Type B pancreatic cell (in vitro differentiated cells): ENCODE measurements around the gene DYRK1A. TPM values are rescaled to one million over a fixed set of nuclear protein-coding genes. Genes with fewer than 3 reads are reported as not detected.

Source experiments
- DNase-seq: peaks from one replicate; pipeline ENCODE4 v3.0.0; 2021; ENCODE audit warnings: mixed read lengths; ENCODE audit not compliant: unreplicated experiment; ENCODE audit errors: extremely low spot score
- H3K27ac Mint-ChIP-seq: 2 replicates; pipeline ENCODE4 v1.8.0; 2021; ENCODE audit warnings: mild to moderate bottlenecking, mixed read lengths
- H3K27me3 Mint-ChIP-seq: 2 replicates; pipeline ENCODE4 v1.8.0; 2021; ENCODE audit warnings: mixed read lengths
- H3K36me3 Mint-ChIP-seq: 2 replicates; pipeline ENCODE4 v1.8.0; 2021; ENCODE audit warnings: mixed read lengths
- H3K4me1 Mint-ChIP-seq: one replicate; pipeline ENCODE4 v1.8.0; 2021; ENCODE audit warnings: mixed read lengths; ENCODE audit not compliant: unreplicated experiment
- H3K4me3 Mint-ChIP-seq: 2 replicates; pipeline ENCODE4 v1.8.0; 2021; ENCODE audit warnings: mild to moderate bottlenecking, mixed read lengths
- H3K9me3 Mint-ChIP-seq: 2 replicates; pipeline ENCODE4 v1.8.0; 2021; ENCODE audit warnings: mixed read lengths
- CTCF ChIP-seq: fragments of 200-600 bp; sonication (generic); conservative IDR thresholded peaks from 2 replicates; pipeline ENCODE4 v1.5.0; 2021; ENCODE audit warnings: antibody characterized with exemption, mild to moderate bottlenecking
- total RNA-seq: library from RNA; stranded (reverse); gene quantifications from 2 replicates; pipeline ENCODE4 v1.2.1, GENCODE V29; 2021; ENCODE audit warnings: low replicate concordance

DYRK1A gene
- total RNA-seq, 1 donor from 2014 or later = 70.6 TPM

- no peak for DNase-seq
- Mint-ChIP-seq H3K4me1 (no peaks in the 10 kb centered on the region), H3K27ac (no peak overlapping the region), H3K36me3 (no peaks in the 10 kb centered on the region), H3K27me3 (no peaks in the 10 kb centered on the region), H3K4me3 (no peak overlapping the region), H3K9me3 (no peaks in the 10 kb centered on the region)
- TF ChIP-seq CTCF = no peak
Measured at GRCh38 chr21:37356706-37357105, 9.9 kb upstream of the DYRK1A start.

- Mint-ChIP-seq H3K4me1 (no peaks in the 10 kb centered on the region), H3K27me3 (no peaks in the 10 kb centered on the region), H3K27ac (no peak overlapping the region), H3K36me3 (no peaks in the 10 kb centered on the region), H3K9me3 (no peaks in the 10 kb centered on the region), H3K4me3 (no peak overlapping the region)
- DNase-seq = no peak
- no peak for TF ChIP-seq CTCF
Measured at GRCh38 chr21:37357691-37358090, 8.9 kb upstream of the DYRK1A start.

GRCh38 chr21:37358397-37358796 is 8.2 kb upstream of the DYRK1A start:
- Mint-ChIP-seq H3K4me3 (no peak overlapping the region), H3K27me3 (no peaks in the 10 kb centered on the region), H3K36me3 (no peaks in the 10 kb centered on the region), H3K9me3 (no peaks in the 10 kb centered on the region), H3K4me1 (no peaks in the 10 kb centered on the region), H3K27ac (no peak overlapping the region)
- DNase-seq = no peak
- no peak for TF ChIP-seq CTCF

GRCh38 chr21:37363936-37364335 is 2.6 kb upstream of the DYRK1A start:
- no peaks in the 10 kb centered on the region for H3K27me3 Mint-ChIP-seq
- H3K36me3 Mint-ChIP-seq = no peaks in the 10 kb centered on the region
- H3K9me3 Mint-ChIP-seq = no peaks in the 10 kb centered on the region
- peaks cover 8% of the 10 kb centered on the region for H3K4me1 Mint-ChIP-seq
- peak overlapping the region; percentile 43 for H3K27ac Mint-ChIP-seq
- DNase-seq = no peak
- TF ChIP-seq CTCF = no peak
- H3K4me3 Mint-ChIP-seq = no peak overlapping the region

- DNase-seq = no peak
- TF ChIP-seq CTCF = no peak
- Mint-ChIP-seq H3K4me3 (peak overlapping the region; percentile 98), H3K9me3 (no peaks in the 10 kb centered on the region), H3K27me3 (no peaks in the 10 kb centered on the region), H3K4me1 (peaks cover 16% of the 10 kb centered on the region), H3K27ac (peak overlapping the region; percentile 100), H3K36me3 (no peaks in the 10 kb centered on the region)
Measured at GRCh38 chr21:37364722-37365121, 1.9 kb upstream of the DYRK1A start.
